Measurements from ENCODE around the gene CCIN.
"Not testable (repeated sequence)": the region's sequence is repeated elsewhere in the genome, so short reads cannot be mapped to it uniquely, and the experiment has no call there.

Gene CCIN

DNA sequence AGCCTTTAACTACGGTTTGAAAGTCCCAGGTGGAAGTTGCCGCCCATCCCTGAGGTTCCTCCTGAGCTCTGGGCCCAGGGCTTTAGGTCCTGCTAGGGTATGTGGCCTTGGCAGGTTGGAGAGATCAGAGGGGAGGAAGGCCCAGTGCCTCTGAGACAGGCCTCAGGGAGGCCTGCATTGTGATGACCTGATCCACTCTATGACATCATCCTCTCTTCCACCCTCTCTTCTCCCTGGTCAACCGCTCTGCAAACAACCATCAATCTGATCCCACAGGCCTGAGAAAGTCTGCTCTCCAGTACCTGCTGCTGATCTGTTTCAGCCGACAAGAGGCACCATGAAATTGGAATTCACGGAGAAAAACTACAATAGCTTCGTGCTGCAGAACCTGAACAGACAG is at the start of gene CCIN:
Gene CCIN, plus strand, starts transcription at position 223 of the 400 bp plus-strand sequence. Its CDS starts 115 bp downstream, at position 338.
- no peak for DNase-seq (ENCODE audit: low read depth in 2 of 2)

DNA sequence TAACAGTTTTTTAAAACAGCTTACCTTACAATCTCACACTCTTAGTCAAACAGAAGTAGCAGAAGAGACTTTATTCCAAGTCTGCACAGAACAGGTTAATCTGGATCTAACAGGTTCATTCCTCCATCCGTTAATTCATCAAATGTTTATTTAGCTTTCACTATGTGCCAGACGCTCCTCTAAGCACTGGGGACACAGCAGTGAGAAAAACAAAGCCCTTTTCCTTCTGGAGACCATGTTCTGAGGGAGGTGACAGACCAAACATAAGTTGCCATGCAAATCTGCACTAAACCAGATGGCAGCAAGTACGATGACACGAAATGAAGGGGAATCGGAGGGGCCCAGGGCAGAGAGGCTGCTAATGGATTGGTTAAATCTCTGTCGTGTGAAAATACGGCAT is 49.7 kb upstream of the CCIN start:
- DNase-seq (ENCODE audit: low read depth in 2 of 2), result no peak

DNA sequence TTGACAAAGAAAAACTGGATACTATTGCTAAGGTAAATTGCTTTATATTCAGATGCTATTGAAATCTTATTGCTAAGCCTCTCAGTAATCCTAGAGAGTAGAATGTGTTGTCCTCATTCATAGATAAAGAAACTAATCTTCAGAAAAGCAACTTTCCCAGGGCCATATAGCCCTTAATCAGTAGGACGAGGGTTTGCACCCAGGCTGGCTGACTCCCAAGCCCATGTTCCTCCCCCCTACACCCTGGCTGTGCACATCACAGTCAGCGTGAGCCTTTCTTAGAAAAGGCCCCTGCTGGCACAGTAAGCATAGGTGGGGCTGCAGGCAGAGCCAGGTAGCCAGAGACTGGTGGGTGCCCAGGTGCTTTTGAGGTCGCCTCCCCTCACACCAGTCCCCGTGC is 48.5 kb upstream of the CCIN start:
- DNase-seq (ENCODE audit: low read depth in 2 of 2), result no peak

DNA sequence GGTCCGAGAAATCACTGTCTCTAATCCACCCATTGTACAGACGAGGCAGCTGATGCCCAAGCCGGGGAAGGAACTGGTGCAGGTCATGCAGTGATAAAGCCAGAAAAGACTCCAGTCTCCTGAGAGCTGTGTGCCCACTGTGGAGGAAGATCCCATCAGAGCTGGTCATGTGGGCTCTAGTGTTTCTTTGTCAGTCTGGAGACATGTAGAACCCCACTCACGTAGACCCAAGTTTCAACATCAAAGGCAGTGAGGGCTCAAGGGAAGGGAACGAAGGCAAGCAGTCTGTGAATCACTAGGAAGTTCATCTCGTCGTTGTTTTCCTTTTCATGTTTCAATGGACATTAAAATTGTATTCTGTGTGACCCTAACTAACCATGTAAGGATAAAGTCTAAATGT is 47.2 kb upstream of the CCIN start:
- DNase-seq (ENCODE audit: low read depth in 2 of 2), result no peak

DNA sequence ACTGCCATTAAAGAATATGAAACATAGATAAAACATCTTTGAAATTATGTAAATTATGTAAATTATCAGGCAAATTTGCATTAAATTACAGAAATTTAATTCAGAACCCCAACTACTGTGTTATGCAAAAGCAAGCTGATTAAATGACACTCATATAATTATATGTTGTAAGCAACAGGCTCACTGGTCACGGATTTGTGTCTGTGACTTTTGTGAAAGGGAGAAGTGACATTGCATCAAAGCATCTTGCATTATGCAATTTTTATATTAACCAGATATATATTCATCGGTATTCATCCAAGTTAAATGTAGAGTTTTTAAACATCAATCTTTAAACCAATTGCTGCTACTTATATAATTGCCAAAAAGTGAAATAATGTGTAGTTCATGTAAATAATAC is 45.7 kb upstream of the CCIN start:
- no peak for DNase-seq (ENCODE audit: low read depth in 2 of 2)

GRCh38 chr9:36125062-36125855 is 43.9 kb upstream of the CCIN start:
- no peak for DNase-seq (ENCODE audit: low read depth in 2 of 2)

DNA sequence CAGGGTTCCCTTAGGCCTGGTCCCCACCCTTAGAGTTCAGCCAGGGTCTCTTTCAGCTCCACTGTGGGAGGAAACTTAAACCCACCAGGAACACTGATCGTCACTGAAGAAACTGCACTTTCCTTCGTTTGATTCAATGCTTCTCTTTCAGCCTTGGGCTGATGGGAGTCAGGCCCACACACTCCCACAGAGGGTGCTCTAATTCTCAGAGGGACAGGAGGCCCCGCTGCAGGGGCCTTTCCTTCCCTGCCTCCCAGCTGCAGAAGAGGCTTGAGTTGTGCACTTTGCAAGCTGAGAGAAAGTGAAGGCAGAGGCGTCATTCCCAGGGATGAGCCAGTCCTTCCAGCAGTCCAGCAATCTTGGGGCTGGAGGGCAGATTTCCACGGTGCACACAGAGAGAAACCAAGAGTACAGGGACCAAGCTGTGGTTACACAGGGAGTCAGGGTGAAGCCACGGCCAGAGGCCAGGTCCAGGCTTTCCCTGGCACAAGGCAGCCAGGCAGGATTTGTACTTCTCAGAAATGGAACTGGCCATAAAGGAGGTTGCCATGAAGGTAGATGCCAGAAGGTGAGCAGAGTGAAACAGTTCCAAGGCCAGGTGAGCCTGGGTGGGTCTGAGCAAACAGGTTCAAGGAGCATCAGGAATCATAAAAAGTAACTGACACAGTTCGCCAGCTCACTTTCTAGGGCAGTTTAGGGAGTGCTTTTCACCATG is 43.0 kb upstream of the CCIN start:
- no peak for DNase-seq (ENCODE audit: low read depth in 2 of 2)

DNA sequence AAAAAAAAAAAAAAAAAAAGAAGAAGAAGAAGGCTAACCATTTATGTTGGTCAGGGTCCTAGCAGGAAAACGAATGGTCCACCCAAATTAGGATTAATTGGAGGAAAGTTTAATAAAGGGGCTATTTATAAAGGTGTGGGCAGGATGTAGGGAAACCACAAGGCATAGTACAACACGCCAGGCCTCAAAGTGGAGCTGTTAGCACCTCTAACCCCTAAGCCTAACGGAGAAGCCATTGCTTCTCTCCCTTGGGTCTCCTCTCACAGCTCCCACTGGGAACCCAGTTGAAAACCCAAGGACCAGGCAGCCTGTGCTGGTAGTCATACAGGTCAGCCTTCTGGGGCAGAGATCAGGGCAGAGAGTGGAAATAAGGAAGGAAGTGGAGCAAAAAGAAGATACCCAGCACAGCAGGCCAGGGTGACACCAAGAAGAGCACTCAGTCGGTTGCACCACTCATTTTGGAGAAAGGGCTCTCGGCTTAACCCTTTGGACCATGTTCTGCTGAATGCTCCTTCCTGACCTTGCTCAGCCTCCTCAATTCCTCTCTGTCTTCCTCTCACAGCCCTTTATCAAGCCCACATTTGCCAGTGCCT is 41.4 kb upstream of the CCIN start:
- DNase-seq (ENCODE audit: low read depth in 2 of 2), result no peak

DNA sequence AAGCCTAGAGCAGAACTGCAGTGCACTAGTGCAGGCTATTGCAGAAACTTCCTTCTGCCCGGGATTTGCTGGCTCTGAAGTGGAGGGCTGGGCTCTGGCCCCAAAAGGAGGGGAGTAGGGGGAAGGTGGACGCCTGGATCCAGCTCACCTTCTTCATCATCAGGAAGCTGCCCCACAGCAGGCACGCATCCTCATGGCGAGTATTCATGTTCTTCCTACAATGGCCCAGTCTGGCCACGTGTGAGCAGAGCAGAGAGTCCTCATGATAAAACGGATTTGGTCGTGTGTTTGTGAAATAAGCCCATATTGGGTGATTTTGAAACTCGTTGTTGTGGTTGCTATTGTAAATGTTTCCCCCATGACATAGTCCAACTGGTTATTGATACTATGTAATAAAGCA is 40.8 kb upstream of the CCIN start:
- DNase-seq (ENCODE audit: low read depth in 2 of 2), result no peak

DNA sequence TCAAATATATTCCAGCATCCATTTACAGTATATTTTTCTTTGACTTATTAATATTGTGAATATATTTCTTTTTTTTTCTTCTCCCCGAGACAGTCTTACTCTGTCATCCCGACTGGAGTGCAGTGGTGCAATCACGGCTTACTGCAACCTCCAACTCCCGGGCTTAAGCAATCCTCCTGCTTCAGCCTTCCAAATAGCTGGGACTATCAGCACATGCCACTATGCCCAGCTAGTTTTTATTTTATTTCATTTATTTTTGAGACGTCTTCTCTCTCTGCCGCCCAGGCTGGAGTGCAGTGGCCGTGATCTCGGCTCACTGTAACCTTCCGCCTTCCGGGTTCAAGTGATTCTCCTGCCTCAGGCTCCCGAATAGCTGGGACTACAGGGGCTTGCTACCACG is 40.0 kb upstream of the CCIN start:
- DNase-seq (ENCODE audit: low read depth in 2 of 2), result no peak

- DNase-seq (ENCODE audit: low read depth in 2 of 2), result not testable (repeated sequence)
Measured at GRCh38 chr9:36131666-36132065, 37.5 kb upstream of the CCIN start.

GRCh38 chr9:36132086-36132485 is 37.1 kb upstream of the CCIN start:
- DNase-seq (ENCODE audit: low read depth in 2 of 2), result no peak

GRCh38 chr9:36134761-36135505 is 34.3 kb upstream of the CCIN start:
- DNase-seq (ENCODE audit: low read depth in 2 of 2), result no peak

DNA sequence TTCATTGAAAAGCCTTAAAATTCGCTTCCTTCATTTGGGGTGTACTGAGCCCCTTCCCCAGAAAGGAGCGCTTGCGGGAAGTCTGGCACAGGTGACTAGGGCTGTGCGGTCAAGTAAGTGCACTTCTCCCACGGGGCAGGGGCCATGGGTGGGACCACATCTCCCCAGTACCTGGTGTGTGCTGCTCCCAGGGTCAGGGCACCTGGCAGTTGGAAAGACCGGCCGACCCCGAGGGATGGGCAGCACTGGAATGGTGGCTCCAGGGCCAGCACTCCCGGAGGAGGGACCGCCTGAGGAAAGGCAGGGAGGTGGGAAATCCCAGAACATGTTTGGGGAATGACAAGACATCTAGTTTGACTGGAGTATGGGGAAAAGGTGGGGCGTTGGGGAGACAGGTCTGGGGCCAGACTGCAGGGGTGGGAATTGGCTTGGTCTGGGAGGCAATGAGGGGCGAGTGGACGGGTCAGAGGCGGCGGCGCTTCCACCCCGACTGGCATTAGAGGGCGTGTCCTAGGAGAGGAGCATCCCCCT is 33.4 kb upstream of the CCIN start:
- no peak for DNase-seq (ENCODE audit: low read depth in 2 of 2)

DNA sequence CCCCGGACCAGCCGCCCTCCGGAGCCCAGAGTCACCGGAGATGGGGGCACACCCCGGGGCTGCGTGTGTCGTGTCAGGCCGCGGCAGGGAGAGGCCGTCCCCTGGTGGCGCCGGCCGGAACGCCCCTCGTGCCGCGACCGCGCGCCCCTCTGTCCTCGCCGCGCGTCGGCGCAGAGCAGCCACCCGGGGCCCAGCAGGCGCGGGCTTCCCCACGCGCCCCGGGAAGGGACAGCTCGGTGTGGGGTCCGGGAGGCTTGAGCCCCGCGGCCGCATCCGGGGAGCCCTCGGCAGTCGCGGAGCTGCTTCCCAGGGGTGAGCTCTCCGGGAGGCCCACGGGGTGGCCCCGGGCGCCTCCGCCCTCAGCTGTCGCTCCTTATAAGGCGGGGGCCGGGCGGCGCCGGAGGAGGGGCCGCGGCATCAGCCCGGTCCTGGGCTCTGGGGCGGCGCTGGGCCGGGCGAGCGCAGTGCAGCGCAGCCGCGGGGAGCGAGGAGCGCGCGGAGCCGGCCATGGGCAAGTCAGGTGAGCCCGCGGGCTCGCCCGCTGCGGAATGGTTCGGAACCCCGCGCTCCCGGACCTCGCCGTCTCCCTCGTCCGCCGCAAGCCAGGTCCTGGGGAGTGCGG is 32.8 kb upstream of the CCIN start, which contains the start of gene GLIPR2:
Gene GLIPR2, plus strand, starts transcription at position 462 of the 622 bp plus-strand sequence. Its CDS starts 46 bp downstream, at position 508.
- peak in 1 of 2 experiments; percentile 53 for DNase-seq (ENCODE audit: low read depth in 2 of 2)

DNA sequence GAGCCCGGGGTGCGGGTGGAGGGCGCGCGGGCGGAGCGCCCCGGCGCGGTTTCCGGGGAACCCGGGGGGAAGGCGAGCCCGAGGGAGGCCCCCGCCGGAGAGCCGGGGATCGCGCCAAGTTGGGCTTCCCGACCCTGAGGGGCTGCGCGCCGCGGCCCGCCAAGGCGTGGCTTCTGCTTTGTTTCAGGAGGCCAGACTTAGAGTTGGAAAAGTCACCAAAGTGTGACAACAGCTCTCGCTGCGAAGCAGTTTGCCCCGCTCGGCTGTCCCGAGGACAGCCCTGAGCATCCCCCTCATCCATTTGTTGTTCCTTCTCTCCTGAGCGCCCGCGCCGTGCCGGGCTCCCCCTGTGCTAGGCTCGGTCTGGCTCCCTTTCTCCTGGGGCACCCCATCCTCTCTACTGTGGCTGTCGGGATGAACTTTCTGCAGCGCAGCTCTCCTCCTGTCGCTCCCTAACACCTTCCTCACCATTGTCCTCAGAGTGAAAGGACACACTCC is 32.2 kb upstream of the CCIN start:
- no peak for DNase-seq (ENCODE audit: low read depth in 2 of 2)

DNA sequence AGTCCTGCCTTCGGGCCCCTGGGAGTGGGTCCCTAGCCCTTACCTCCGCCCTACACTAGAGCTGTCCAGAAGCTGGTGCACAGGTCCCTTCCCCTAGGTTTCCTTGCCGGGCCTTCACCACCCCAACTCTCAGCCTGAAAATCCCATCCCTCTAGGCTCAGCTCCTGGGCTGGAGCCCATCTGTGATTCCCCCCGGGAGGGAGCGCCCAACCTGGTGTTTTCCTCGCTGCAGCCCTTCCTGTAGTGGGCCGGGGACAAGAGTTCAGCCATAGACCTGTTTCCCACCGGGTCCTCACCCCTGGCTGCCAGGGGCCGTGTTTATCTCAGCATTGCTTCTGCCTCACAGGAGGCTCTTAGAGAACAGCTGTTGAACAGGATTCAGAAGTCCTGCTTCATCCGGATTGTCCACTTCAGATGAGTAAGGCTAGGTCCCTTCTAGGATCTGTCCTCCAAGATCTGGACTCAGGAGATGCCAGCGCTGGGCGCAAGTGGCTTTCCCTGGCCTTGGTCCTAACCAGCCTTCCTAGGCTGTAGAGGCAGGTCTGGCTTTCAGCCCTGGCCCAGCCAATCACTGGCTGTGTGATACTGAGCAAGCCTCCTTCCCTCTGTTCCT is 31.7 kb upstream of the CCIN start:
- no peak for DNase-seq (ENCODE audit: low read depth in 2 of 2)

DNA sequence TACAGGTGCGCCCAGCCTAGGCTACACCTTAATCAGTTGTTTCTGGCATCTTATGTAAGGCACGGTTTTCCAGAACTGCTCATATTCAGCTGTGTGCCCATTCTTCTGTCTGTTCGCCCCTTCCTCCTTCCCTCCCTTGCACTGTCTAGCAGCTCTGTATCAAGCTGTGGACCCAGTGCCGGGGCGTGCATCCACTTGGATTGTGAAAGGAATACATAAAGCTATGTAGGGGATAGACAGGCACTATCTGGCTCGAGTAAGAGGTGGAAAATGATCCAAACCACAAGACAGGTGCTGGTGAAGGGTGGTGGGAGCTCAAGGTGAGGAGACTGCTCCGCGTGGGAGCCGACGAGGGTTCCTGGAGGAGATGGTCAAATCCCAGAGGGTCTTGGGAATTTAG is 30.7 kb upstream of the CCIN start:
- no peak for DNase-seq (ENCODE audit: low read depth in 2 of 2)

GRCh38 chr9:36138901-36139300 is 30.3 kb upstream of the CCIN start:
- no peak for DNase-seq (ENCODE audit: low read depth in 2 of 2)

All from fibroblast of skin of left quadriceps (primary cell).